HG02981 (cell line): ENCODE data around the gene SGF29.
"Not testable (repeated sequence)": the region's sequence is repeated elsewhere in the genome, so short reads cannot be mapped to it uniquely, and the experiment has no call there.

Experiments used
- ATAC-seq: cut with Tn5 transposase; IDR thresholded peaks from one replicate; pipeline ENCODE4 v1.9.1; 2021; ENCODE audit warnings: mild to moderate bottlenecking, moderate library complexity; ENCODE audit not compliant: unreplicated experiment

Gene SGF29

GRCh38 chr16:28563218-28563617, 9.5 kb downstream of the SGF29 start:
- ATAC-seq: no peak

- ATAC-seq: not testable (repeated sequence)
Measured at GRCh38 chr16:28566233-28566925, 12.7 kb downstream of the SGF29 start.

GRCh38 chr16:28567292-28567691, 13.6 kb downstream of the SGF29 start:
- ATAC-seq: no peak

GRCh38 chr16:28569021-28569420, 15.3 kb downstream of the SGF29 start:
- no peak for ATAC-seq

- ATAC-seq: no peak
Measured at GRCh38 chr16:28569968-28570752, 16.4 kb downstream of the SGF29 start.

- ATAC-seq: no peak
Measured at GRCh38 chr16:28572696-28573510, 19.2 kb downstream of the SGF29 start.

GRCh38 chr16:28573738-28574718, 20.3 kb downstream of the SGF29 start:
- no peak for ATAC-seq

- no peak for ATAC-seq
Measured at GRCh38 chr16:28574925-28575324, 21.2 kb downstream of the SGF29 start.

- no peak for ATAC-seq
Measured at GRCh38 chr16:28575446-28576109, 21.9 kb downstream of the SGF29 start.

GRCh38 chr16:28580726-28581315, 27.1 kb downstream of the SGF29 start:
- ATAC-seq: no peak

GRCh38 chr16:28585674-28586073, 32.0 kb downstream of the SGF29 start:
- no peak for ATAC-seq

GRCh38 chr16:28586466-28586865, 32.7 kb downstream of the SGF29 start:
- ATAC-seq: no peak

- ATAC-seq: no peak
Measured at GRCh38 chr16:28587386-28587785, 33.7 kb downstream of the SGF29 start.

GRCh38 chr16:28589069-28589468, 35.3 kb downstream of the SGF29 start:
- ATAC-seq: no peak

- ATAC-seq: no peak
Measured at GRCh38 chr16:28589930-28590329, 36.2 kb downstream of the SGF29 start.

GRCh38 chr16:28590384-28591340, 36.9 kb downstream of the SGF29 start:
- ATAC-seq: no peak

- no peak for ATAC-seq
Measured at GRCh38 chr16:28591355-28591754, 37.6 kb downstream of the SGF29 start.

- no peak for ATAC-seq
Measured at GRCh38 chr16:28592511-28592910, 38.8 kb downstream of the SGF29 start.
